Coronary artery (tissue), 2 donors: Measurements from ENCODE around the gene SLC66A2.
A peak's percentile ranks its signal among the peaks of the same experiment; 100 is the strongest.

ENCODE experiments used
- DNase-seq: peaks from one replicate; pipeline ENCODE4 v3.0.0-alpha.2; 2017; ENCODE audit warnings: low spot score
- H3K27ac ChIP-seq, 2 donors: fragments of 200-600 bp; sonication (generic); one replicate each; pipeline ENCODE4 v1.5.1; 2016 to 2019
- H3K4me3 ChIP-seq: fragments of 200-600 bp; sonication (generic); 2 replicates; pipeline ENCODE4 v1.5.1; 2016; ENCODE audit warnings: mild to moderate bottlenecking, moderate library complexity
- TF ChIP-seq, protein P1 (sequence below): fragments of 200-600 bp; sonication (generic); IDR thresholded peaks from one replicate; pipeline ENCODE4 v1.5.1; 2019; ENCODE audit warnings: antibody characterized with exemption

SLC66A2 gene

DNA sequence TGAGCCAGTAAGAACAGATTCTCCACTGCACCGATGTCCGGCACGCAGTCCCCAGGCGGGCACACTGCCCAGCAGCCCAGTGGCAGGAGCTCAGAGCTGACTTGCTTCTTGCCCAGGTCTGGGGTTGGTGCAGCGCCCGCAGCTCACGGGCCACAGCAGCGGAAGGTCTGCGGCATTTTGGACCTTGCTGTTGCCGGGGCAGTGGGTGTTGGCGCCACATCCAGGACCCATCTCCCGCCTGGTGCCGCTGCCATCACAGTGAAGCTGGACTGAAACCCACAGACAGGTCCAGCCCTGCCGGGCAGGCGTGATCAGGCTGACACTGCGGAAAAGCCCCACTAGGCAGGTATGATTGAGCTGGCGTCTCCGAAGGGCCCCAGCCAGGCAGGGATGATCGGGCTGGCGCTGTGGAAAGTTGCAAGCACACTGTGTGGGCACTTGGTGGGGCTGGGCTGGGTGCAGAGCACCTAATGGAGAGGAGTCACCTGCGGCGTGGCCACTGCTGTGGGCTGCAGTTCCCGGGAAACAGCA lies 75.5 kb downstream of the SLC66A2 start:
- Histone ChIP-seq H3K4me3 (no peak overlapping the region), H3K27ac (no peak overlapping the region)
- TF ChIP-seq, protein P1, sequence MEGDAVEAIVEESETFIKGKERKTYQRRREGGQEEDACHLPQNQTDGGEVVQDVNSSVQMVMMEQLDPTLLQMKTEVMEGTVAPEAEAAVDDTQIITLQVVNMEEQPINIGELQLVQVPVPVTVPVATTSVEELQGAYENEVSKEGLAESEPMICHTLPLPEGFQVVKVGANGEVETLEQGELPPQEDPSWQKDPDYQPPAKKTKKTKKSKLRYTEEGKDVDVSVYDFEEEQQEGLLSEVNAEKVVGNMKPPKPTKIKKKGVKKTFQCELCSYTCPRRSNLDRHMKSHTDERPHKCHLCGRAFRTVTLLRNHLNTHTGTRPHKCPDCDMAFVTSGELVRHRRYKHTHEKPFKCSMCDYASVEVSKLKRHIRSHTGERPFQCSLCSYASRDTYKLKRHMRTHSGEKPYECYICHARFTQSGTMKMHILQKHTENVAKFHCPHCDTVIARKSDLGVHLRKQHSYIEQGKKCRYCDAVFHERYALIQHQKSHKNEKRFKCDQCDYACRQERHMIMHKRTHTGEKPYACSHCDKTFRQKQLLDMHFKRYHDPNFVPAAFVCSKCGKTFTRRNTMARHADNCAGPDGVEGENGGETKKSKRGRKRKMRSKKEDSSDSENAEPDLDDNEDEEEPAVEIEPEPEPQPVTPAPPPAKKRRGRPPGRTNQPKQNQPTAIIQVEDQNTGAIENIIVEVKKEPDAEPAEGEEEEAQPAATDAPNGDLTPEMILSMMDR = no peak
- DNase-seq = peak; percentile 52

GRCh38 chr18:79875531-79875919 lies 75.9 kb downstream of the SLC66A2 start:
- TF ChIP-seq, protein P1 = no peak
- Histone ChIP-seq H3K4me3 (no peak overlapping the region), H3K27ac (no peak overlapping the region)
- peak; percentile 41 for DNase-seq

- TF ChIP-seq, protein P1 = no peak
- no peak overlapping the region for H3K4me3 ChIP-seq
- DNase-seq = peak; percentile 58
- H3K27ac ChIP-seq = no peak overlapping the region
These were observed 76.6 kb downstream of the SLC66A2 start for GRCh38 chr18:79874553-79875530.

DNA sequence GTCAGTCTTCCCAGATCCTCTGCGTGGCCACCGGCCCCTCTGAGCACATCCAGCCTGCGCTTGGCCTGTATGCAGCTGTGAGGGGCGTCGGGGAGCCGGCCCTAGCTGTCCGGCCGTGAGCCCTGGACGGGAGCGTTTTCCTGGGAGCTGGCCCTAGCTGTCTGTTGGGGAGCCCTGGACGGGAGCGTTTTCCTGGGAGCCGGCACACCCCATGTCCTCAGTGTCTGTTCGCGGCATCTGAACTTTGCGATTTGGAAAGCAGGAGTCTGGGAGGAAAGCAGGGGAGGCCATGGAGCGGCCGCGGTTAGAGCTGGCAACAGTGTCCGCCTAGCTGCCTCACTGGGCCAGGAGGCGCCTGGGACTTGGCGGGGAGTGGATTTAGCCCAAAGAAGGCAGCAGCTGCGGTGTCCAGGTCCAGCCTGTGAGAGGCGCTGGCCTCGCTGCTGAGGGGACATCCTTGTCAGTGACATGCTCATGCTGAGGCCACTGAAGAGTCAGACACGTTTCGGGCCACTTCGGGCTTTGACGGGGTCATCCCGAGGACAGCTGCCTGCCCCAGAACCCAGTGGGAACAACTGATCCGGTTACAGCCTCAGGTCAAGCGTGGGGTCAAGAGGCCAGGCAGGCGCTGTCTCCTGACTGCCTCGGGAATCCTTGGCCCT lies 77.9 kb downstream of the SLC66A2 start:
- no peak overlapping the region for H3K27ac ChIP-seq
- no peak overlapping the region for H3K4me3 ChIP-seq
- TF ChIP-seq, protein P1 = no peak
- peak; percentile 69 for DNase-seq

DNA sequence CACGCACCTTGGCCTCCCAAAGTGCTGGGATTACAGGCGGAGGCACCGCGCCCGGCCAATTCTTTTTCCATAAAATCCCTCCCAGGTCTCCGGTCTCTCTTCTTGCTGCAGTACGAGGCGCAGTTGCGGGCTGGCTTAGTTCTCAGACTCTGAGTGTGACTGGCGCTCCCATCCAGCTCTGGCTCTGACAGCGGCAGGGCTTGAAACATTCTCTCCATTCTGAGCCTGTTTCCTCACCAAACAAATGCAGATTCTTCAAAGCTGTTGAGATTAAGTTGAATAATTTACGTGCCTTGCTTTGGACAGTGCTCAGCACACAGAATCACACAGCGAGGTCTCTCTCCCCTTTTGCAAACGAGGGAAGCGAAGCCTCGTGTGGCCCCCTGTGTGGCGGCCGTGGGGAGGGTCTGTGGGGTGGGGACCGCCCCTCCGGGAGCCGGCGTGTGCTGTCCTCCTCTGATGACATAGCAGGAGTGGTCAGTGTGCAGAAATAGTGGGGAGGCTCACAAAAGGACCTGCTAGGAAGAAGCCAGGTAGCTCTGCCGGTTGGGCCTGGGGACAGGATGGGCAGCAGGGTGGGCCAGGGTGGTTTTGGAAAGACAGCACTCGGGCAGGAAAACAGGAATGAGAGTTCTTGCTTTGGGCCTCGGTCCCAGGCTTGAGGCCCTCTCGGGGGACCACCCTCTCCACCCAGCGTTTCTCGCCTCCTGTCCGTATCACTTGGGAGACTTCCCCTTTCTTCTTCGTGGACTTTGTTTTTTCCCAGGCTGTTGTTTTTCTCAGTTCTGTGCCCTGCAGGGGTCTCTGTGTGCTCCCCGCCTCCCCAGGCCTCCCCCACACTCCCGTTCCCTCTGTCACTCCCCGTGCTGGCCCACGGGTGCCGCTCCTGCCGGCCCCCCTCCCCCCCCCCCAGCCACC lies 78.7 kb downstream of the SLC66A2 start:
- Histone ChIP-seq H3K4me3 (no peak overlapping the region), H3K27ac (no peak overlapping the region)
- peak; percentile 67 for DNase-seq
- TF ChIP-seq, protein P1 = no peak

GRCh38 chr18:79871481-79872091 lies 79.9 kb downstream of the SLC66A2 start:
- peak; percentile 50 for DNase-seq
- TF ChIP-seq, protein P1 = no peak
- no peak overlapping the region for H3K4me3 ChIP-seq
- no peak overlapping the region for H3K27ac ChIP-seq
